A673 (cell line): ENCODE data around the gene ZDHHC22. TPM values are rescaled to one million over a fixed set of nuclear protein-coding genes. Genes with fewer than 3 reads are reported as not detected.

Experiments used
- BruUV-seq: library from RNA; stranded (reverse); fragments of 400-500 nt; replicated peaks from 2 replicates; lab custom pipeline; 2021; lab: Mats Ljungman, UMichigan
- CTCF ChIA-PET: fragments of 300-600 bp; sonication (Branson Sonifier 250); formaldehyde crosslinking; loops from one replicate; lab custom pipeline; 2022; ENCODE audit warnings: antibody characterized with exemption; lab: Charles Lee
- POLR2A ChIA-PET: fragments of 300-600 bp; sonication (Branson Sonifier 250); formaldehyde crosslinking; loops from one replicate; lab custom pipeline; 2022; ENCODE audit warnings: antibody characterized with exemption; ENCODE audit not compliant: low non-redundant PET; lab: Charles Lee
- DNase-seq: peaks from one replicate; pipeline ENCODE4 v3.0.0-alpha.2; 2015; ENCODE audit warnings: low spot score
- H3K27ac ChIP-seq: fragments of 200-600 bp; sonication (generic); 2 replicates; pipeline ENCODE4 v1.5.1; 2016; ENCODE audit warnings: mixed run types, low read depth, mild to moderate bottlenecking, mixed read lengths, antibody characterized with exemption, low read length; ENCODE audit not compliant: poor library complexity, severe bottlenecking
- H3K27me3 ChIP-seq: fragments of 200-600 bp; sonication (generic); replicated peaks from 2 replicates; pipeline ENCODE4 v1.6.1; 2017; ENCODE audit warnings: mixed run types, low read depth, mild to moderate bottlenecking, mixed read lengths, antibody characterized with exemption, low read length; ENCODE audit not compliant: insufficient read depth, poor library complexity
- H3K36me3 ChIP-seq: fragments of 200-600 bp; sonication (generic); 2 replicates; pipeline ENCODE4 v1.6.1; 2016; ENCODE audit warnings: mixed run types, mild to moderate bottlenecking, mixed read lengths, antibody characterized with exemption, low read length; ENCODE audit not compliant: insufficient read depth, poor library complexity, severe bottlenecking
- H3K4me1 ChIP-seq: fragments of 200-600 bp; sonication (generic); 2 replicates; pipeline ENCODE4 v1.6.1; 2017; ENCODE audit warnings: mixed run types, mild to moderate bottlenecking, mixed read lengths, antibody characterized with exemption, low read length; ENCODE audit not compliant: insufficient read depth, poor library complexity, severe bottlenecking
- H3K4me3 ChIP-seq: fragments of 200-600 bp; sonication (generic); 2 replicates; pipeline ENCODE4 v1.5.1; 2016; ENCODE audit warnings: low read depth, mixed run types, mild to moderate bottlenecking, mixed read lengths, low read length; ENCODE audit not compliant: poor library complexity, severe bottlenecking
- H3K9me3 ChIP-seq: fragments of 200-600 bp; sonication (generic); 2 replicates; pipeline ENCODE4 v1.6.1; 2016; ENCODE audit warnings: mixed run types, low read depth, mild to moderate bottlenecking, mixed read lengths, antibody characterized with exemption, low read length; ENCODE audit not compliant: poor library complexity, severe bottlenecking
- EZH2 ChIP-seq: fragments of 200-600 bp; sonication (generic); IDR thresholded peaks from 2 replicates; pipeline ENCODE4 v1.6.1; 2017; ENCODE audit warnings: borderline replicate concordance, low read depth, mild to moderate bottlenecking, mixed read lengths, antibody characterized with exemption, low read length; ENCODE audit not compliant: poor library complexity, severe bottlenecking
- intact Hi-C: fragments of 100-400 bp; cut with micrococcal nuclease; formaldehyde crosslinking; loops from one replicate; pipeline ENCODE4 v1.10.0; 2022; ENCODE audit not compliant: unreplicated experiment
- total RNA-seq: library from RNA; stranded (reverse); gene quantifications from 2 replicates; pipeline ENCODE4 v1.2.3, GENCODE V29; 2021
- TF ChIP-seq, protein P1 (sequence below): fragments of 300-800, 200-600 bp; sonication (generic); conservative IDR thresholded peaks from 2 replicates; pipeline ENCODE4 v1.5.1; 2017; ENCODE audit warnings: low read depth, mild to moderate bottlenecking, antibody characterized with exemption, low read length, moderate library complexity, mixed read lengths

Gene ZDHHC22
- total RNA-seq, 1 experiment from 2014 or later = 0.60 TPM

DNA sequence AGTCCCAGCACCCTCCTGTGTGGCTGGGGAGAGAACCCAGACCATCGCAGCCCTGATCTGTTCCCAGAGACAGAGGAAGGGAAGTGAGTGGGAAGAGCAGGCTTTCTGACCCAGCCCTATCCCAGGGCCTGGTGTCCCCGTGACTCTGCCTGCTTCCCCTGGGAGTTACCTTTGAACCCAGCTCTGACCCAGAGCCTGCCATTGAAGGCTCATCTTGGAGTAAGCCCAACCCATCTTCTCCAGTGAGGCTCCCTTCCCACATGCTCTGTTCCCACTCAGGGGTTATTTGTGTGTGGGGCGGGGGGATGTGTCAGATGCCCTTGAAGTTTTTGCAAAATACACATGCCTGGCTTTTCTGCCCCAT, 46.0 kb upstream of the ZDHHC22 start:
- intact Hi-C loops = no loop called here
- TF ChIP-seq EZH2 = no peak
- TF ChIP-seq, protein P1, sequence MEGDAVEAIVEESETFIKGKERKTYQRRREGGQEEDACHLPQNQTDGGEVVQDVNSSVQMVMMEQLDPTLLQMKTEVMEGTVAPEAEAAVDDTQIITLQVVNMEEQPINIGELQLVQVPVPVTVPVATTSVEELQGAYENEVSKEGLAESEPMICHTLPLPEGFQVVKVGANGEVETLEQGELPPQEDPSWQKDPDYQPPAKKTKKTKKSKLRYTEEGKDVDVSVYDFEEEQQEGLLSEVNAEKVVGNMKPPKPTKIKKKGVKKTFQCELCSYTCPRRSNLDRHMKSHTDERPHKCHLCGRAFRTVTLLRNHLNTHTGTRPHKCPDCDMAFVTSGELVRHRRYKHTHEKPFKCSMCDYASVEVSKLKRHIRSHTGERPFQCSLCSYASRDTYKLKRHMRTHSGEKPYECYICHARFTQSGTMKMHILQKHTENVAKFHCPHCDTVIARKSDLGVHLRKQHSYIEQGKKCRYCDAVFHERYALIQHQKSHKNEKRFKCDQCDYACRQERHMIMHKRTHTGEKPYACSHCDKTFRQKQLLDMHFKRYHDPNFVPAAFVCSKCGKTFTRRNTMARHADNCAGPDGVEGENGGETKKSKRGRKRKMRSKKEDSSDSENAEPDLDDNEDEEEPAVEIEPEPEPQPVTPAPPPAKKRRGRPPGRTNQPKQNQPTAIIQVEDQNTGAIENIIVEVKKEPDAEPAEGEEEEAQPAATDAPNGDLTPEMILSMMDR = no peak
- ChIA-PET POLR2A (no interaction called here), CTCF (no interaction called here)
- H3K4me3 ChIP-seq = no peak overlapping the region
- H3K9me3 ChIP-seq = no peaks in the 10 kb centered on the region
- peaks cover 26% of the 10 kb centered on the region for H3K27me3 ChIP-seq
- H3K36me3 ChIP-seq = no peaks in the 10 kb centered on the region
- H3K4me1 ChIP-seq = peaks cover under 1% of the 10 kb centered on the region
- H3K27ac ChIP-seq = no peak overlapping the region
- no TSS peak for BruUV-seq
- no peak for DNase-seq

DNA sequence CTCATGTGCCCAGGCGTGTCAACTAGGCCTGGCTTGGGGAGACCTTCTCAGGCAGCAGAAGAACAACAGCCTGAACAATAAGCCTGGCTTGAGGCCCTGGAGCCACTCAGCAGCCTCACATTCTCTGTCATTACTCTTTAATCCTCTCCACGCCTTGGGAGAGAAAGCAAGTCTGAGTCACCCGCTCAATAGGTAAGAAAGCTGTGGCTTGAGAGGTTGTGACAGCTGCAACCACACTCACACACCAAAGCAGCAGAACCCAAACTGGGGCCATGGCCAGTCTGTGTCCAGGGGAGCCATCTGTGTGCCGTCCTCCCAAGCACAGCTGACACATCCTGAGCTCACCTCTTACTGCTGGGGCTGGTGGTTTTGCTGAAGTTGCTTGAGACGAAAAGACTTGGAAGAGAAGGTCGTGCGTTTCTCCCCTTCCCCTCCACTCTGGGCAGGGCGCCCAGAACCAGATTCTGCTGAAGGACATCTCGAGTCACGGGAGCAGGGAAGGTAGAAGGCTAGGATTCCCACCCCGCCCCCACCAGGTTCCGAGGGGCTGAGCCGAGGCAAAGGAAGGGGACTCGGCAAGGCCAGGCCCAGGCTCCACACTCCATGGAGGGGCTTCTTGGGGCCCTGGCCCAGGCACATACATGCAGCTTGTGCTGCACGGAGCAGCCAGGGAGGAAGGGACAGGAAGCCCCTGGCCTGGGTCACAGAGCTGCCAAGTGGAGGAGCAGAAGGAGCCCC, 45.5 kb upstream of the ZDHHC22 start:
- H3K4me3 ChIP-seq = no peak overlapping the region
- ChIA-PET POLR2A (no interaction called here), CTCF (no interaction called here)
- intact Hi-C loops = no loop called here
- peaks cover 6% of the 10 kb centered on the region for H3K4me1 ChIP-seq
- TF ChIP-seq, protein P1 = no peak
- no peak for TF ChIP-seq EZH2
- BruUV-seq = no TSS peak
- peaks cover 21% of the 10 kb centered on the region for H3K27me3 ChIP-seq
- H3K9me3 ChIP-seq = no peaks in the 10 kb centered on the region
- no peaks in the 10 kb centered on the region for H3K36me3 ChIP-seq
- DNase-seq = no peak
- H3K27ac ChIP-seq = no peak overlapping the region

DNA sequence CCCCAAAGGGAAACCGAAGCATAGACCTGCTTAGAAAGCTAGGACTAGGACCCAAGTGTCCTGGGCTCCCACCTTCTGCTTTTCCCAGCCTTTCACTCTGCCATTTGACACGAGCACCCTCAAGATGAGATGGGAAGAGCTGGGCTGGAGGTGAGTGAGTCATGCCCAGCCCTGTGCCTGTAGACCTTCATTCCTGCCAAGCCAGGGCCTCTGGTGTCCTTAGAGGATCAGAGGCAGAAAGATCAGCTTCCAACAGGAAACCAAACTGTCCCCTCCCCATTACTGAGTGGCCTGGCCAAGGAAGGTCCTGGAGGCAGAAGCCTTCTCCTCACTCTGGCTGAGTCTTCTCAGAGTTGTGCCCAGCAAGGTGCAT, 43.5 kb upstream of the ZDHHC22 start:
- no peak for DNase-seq
- CTCF ChIA-PET = no interaction called here

More for the DNA sequence above, 43.5 kb upstream of the ZDHHC22 start:
- TF ChIP-seq, protein P1 = no peak
- TF ChIP-seq EZH2 = no peak
- no TSS peak for BruUV-seq
- H3K4me1 ChIP-seq = peaks cover 7% of the 10 kb centered on the region
- H3K27me3 ChIP-seq = peaks cover 14% of the 10 kb centered on the region
- no peaks in the 10 kb centered on the region for H3K9me3 ChIP-seq
- intact Hi-C loops = no loop called here
- H3K4me3 ChIP-seq = no peak overlapping the region
- H3K36me3 ChIP-seq = no peaks in the 10 kb centered on the region
- H3K27ac ChIP-seq = no peak overlapping the region
- POLR2A ChIA-PET = no interaction called here
